ENCODE results near the gene NCOA3. TPM values are rescaled to one million over a fixed set of nuclear protein-coding genes. Genes with fewer than 3 reads are reported as not detected.

Gene NCOA3
- total RNA-seq, 1 donor from 2014 or later = 24.6 TPM

GRCh38 chr20:47691625-47692024, 189.9 kb downstream of the NCOA3 start:
- Mint-ChIP-seq H3K9me3 (ENCODE audit: unreplicated experiment) (peaks cover 16% of the 10 kb centered on the region), H3K36me3 (ENCODE audit: unreplicated experiment) (peaks cover 38% of the 10 kb centered on the region), H3K27ac (ENCODE audit: unreplicated experiment) (no peak overlapping the region), H3K4me3 (ENCODE audit: unreplicated experiment) (no peak overlapping the region), H3K4me1 (ENCODE audit: low read depth, unreplicated experiment) (peaks cover 3% of the 10 kb centered on the region), H3K27me3 (ENCODE audit: unreplicated experiment) (peaks cover 3% of the 10 kb centered on the region)
- TF ChIP-seq CTCF (IDR thresholded peaks at IDR 0.05; ENCODE audit: partially characterized antibody, unreplicated experiment) = no peak
- DNase-seq = no peak

- no peak for TF ChIP-seq CTCF (IDR thresholded peaks at IDR 0.05; ENCODE audit: partially characterized antibody, unreplicated experiment)
- H3K27me3 Mint-ChIP-seq (ENCODE audit: unreplicated experiment) = peaks cover 1% of the 10 kb centered on the region
- H3K9me3 Mint-ChIP-seq (ENCODE audit: unreplicated experiment) = peaks cover 16% of the 10 kb centered on the region
- H3K27ac Mint-ChIP-seq (ENCODE audit: unreplicated experiment) = no peak overlapping the region
- peaks cover 34% of the 10 kb centered on the region for H3K36me3 Mint-ChIP-seq (ENCODE audit: unreplicated experiment)
- no peaks in the 10 kb centered on the region for H3K4me1 Mint-ChIP-seq (ENCODE audit: low read depth, unreplicated experiment)
- DNase-seq = no peak
- no peak overlapping the region for H3K4me3 Mint-ChIP-seq (ENCODE audit: unreplicated experiment)
These were observed 192.5 kb downstream of the NCOA3 start for GRCh38 chr20:47694021-47694818.

GRCh38 chr20:47696856-47697255, 195.2 kb downstream of the NCOA3 start:
- Mint-ChIP-seq H3K4me1 (ENCODE audit: low read depth, unreplicated experiment) (no peaks in the 10 kb centered on the region), H3K27me3 (ENCODE audit: unreplicated experiment) (no peaks in the 10 kb centered on the region), H3K27ac (ENCODE audit: unreplicated experiment) (no peak overlapping the region), H3K36me3 (ENCODE audit: unreplicated experiment) (peaks cover 21% of the 10 kb centered on the region), H3K4me3 (ENCODE audit: unreplicated experiment) (no peak overlapping the region), H3K9me3 (ENCODE audit: unreplicated experiment) (peaks cover 9% of the 10 kb centered on the region)
- no peak for TF ChIP-seq CTCF (IDR thresholded peaks at IDR 0.05; ENCODE audit: partially characterized antibody, unreplicated experiment)
- DNase-seq = no peak

GRCh38 chr20:47698142-47698541, 196.5 kb downstream of the NCOA3 start:
- Mint-ChIP-seq H3K27me3 (ENCODE audit: unreplicated experiment) (no peaks in the 10 kb centered on the region), H3K27ac (ENCODE audit: unreplicated experiment) (no peak overlapping the region), H3K9me3 (ENCODE audit: unreplicated experiment) (peaks cover 5% of the 10 kb centered on the region), H3K4me1 (ENCODE audit: low read depth, unreplicated experiment) (no peaks in the 10 kb centered on the region), H3K4me3 (ENCODE audit: unreplicated experiment) (no peak overlapping the region), H3K36me3 (ENCODE audit: unreplicated experiment) (peaks cover 14% of the 10 kb centered on the region)
- no peak for DNase-seq
- no peak for TF ChIP-seq CTCF (IDR thresholded peaks at IDR 0.05; ENCODE audit: partially characterized antibody, unreplicated experiment)

- TF ChIP-seq CTCF (IDR thresholded peaks at IDR 0.05; ENCODE audit: partially characterized antibody, unreplicated experiment) = no peak
- H3K4me1 Mint-ChIP-seq (ENCODE audit: low read depth, unreplicated experiment) = no peaks in the 10 kb centered on the region
- DNase-seq = no peak
- H3K9me3 Mint-ChIP-seq (ENCODE audit: unreplicated experiment) = peaks cover 3% of the 10 kb centered on the region
- H3K27me3 Mint-ChIP-seq (ENCODE audit: unreplicated experiment) = peaks cover 3% of the 10 kb centered on the region
- H3K27ac Mint-ChIP-seq (ENCODE audit: unreplicated experiment) = no peak overlapping the region
- H3K4me3 Mint-ChIP-seq (ENCODE audit: unreplicated experiment) = no peak overlapping the region
- H3K36me3 Mint-ChIP-seq (ENCODE audit: unreplicated experiment) = peaks cover 11% of the 10 kb centered on the region
These were observed 198.1 kb downstream of the NCOA3 start for GRCh38 chr20:47699818-47700217.

Measured in glutamatergic neuron (in vitro differentiated cells).